Iris pigment epithelial cell (primary cell): ENCODE results near the gene OR56B1.

Experiments
- DNase-seq: peaks from one replicate; pipeline ENCODE4 v3.0.0-alpha.2; 2011; ENCODE audit warnings: low read depth

Gene OR56B1

DNA sequence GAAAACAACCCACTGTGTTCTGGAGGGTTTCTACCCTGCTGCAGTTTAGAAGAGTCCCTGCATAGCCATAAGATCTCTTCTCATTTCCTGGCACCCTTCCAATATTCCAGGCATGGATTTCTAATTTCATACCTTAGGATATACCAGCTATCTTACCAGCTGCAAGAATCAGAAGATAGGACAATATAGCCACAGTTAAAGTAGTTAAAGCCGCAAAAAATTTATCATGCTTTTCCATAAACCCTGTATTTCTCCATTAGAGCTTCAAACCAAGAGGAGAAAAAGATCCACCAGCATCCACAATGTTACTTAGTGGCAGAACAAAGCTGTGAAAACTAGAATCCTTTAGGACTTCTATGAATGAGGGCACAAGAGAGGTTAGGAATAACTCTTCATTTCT is 8.6 kb upstream of the OR56B1 start:
- DNase-seq, result no peak

DNA sequence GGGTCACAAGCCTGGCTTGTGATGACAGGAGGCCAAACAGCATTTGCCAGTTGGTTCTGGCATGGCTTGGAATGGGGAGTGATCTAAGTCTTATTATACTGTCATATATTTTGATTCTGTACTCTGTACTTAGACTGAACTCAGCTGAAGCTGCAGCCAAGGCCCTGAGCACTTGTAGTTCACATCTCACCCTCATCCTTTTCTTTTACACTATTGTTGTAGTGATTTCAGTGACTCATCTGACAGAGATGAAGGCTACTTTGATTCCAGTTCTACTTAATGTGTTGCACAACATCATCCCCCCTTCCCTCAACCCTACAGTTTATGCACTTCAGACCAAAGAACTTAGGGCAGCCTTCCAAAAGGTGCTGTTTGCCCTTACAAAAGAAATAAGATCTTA is 843 bp downstream of the OR56B1 start:
- peak; percentile 71 for DNase-seq

DNA sequence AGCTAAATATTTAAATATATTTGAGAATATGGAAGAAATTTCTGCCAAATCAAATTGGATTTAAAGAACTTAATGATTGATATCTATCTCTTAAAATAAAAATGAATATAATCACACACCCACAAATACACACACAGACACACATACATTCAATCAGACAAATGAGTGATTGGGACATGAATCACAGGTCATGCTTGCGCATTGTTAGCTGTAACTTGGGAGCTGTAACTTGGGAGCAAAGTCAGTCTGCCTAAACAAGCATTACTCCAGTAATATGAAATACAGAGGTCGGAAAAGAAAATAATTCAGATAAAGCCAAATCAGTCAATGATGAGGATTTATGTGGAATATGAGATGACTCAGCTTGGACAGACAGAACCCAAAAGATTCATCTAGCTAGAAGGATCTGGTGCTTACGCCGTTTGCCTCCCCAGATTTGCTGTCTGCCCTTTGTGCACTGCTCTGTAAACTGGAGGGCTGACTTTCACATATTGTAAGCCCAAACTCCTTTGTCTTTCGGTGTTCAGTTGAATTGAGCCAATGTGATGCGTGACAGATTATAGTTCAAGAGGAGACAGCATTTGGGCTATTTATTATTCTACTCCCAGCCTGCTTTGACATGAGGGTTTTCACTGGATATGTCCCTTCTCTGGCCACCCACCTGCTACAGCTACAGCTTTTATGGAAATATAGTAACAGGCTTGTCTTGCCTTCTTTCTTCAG is 1.6 kb downstream of the OR56B1 start:
- peak; percentile 15 for DNase-seq

- no peak for DNase-seq
These were observed 2.2 kb downstream of the OR56B1 start for GRCh38 chr11:5738431-5738830.

- DNase-seq, result no peak
These were observed 10.4 kb downstream of the OR56B1 start for GRCh38 chr11:5746614-5747013.

DNA sequence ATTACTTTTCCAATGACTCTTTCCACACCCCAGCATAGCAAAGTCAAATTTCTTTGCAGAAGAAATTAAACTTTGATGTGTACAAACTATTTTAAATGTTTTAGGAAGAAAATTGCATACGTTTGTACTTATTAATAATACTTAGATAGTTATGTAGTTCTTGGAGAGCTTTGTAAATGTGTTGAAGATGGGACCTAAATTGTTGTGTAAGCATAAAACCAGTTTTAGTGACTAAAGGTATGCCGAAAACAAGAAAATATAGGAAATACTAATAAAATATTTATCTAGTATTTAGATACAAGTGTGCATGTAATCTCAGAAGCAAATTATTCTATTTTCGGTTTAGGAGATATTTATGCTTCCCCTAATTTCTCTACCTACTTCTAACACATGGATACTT is 13.6 kb downstream of the OR56B1 start:
- no peak for DNase-seq

DNA sequence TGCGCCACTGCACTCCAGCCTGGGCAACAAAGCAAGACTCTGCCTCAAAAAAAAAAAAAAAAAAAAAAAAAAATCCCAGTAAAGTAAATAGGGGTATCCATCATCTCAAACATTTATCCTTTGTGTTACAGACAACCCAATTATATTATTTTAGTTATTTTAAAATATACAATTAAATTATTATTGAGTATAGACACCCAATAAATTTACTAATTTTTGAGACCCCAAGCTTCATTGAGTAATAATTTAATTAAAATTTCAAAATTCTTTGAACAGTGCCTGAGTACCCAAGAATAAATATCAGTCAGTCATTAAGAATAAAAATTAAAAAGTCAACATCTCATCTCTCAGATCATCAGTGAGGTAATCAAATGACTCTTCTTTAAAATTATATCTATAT is 17.7 kb downstream of the OR56B1 start, which contains the start of gene OR52N4:
Gene OR52N4 (plus strand): TSS at position 301 of the 400 bp plus-strand sequence. CDS start 498 bp downstream, outside the sequence.
- no peak for DNase-seq

GRCh38 chr11:5767056-5767455 is 30.8 kb downstream of the OR56B1 start:
- DNase-seq, result peak; percentile 34

GRCh38 chr11:5783255-5783654 is 47.0 kb downstream of the OR56B1 start, which contains the start of gene OR52N5:
TSS of gene OR52N5 (minus strand) at chr11:5783355. CDS start at chr11:5778634, 4,721 bp downstream.
- no peak for DNase-seq
